OCI-LY7 (cell line): ENCODE measurements around the gene YIF1B. TPM values are rescaled to one million over a fixed set of nuclear protein-coding genes. Genes with fewer than 3 reads are reported as not detected.

Experiments used
- BruUV-seq: library from RNA; stranded (reverse); fragments of 400-500 nt; replicated peaks from 2 replicates; lab custom pipeline; 2021; lab: Mats Ljungman, UMichigan
- CTCF ChIA-PET: fragments of 300-600 bp; sonication (Branson Sonifier 250); formaldehyde crosslinking; loops from one replicate; lab custom pipeline; 2022; ENCODE audit warnings: antibody characterized with exemption; ENCODE audit not compliant: unreplicated experiment; lab: Charles Lee
- POLR2A ChIA-PET: fragments of 300-600 bp; sonication (Branson Sonifier 250); formaldehyde crosslinking; loops from one replicate; lab custom pipeline; 2022; ENCODE audit warnings: antibody characterized with exemption; lab: Charles Lee
- DNase-seq: peaks from one replicate; pipeline ENCODE4 v3.0.0-alpha.2; 2015; ENCODE audit warnings: low spot score
- H2AFZ ChIP-seq: fragments of 200-600 bp; sonication (generic), shearing (Covaris generic); 2 replicates; pipeline ENCODE4 v1.6.1; 2014; ENCODE audit warnings: mild to moderate bottlenecking, antibody characterized with exemption, low read length, moderate library complexity
- H3K27ac ChIP-seq: fragments of 200-600 bp; sonication (generic); 2 replicates; pipeline ENCODE4 v1.5.1; 2014; ENCODE audit warnings: mixed run types, low read depth, mild to moderate bottlenecking, moderate library complexity, low read length, inconsistent platforms; ENCODE audit not compliant: poor library complexity, severe bottlenecking
- H3K36me3 ChIP-seq: fragments of 200-600 bp; sonication (generic); 2 replicates; pipeline ENCODE4 v1.6.1; 2014; ENCODE audit warnings: mild to moderate bottlenecking, antibody characterized with exemption, low read length, moderate library complexity, mixed read lengths; ENCODE audit not compliant: insufficient read depth
- H3K4me1 ChIP-seq: fragments of 200-600 bp; sonication (generic); 2 replicates; pipeline ENCODE4 v1.5.1; 2014; ENCODE audit warnings: mild to moderate bottlenecking, low read length; ENCODE audit not compliant: insufficient read depth, poor library complexity, severe bottlenecking
- H3K4me2 ChIP-seq: fragments of 200-600 bp; sonication (generic); 2 replicates; pipeline ENCODE4 v1.6.1; 2014; ENCODE audit warnings: mild to moderate bottlenecking, low read length
- H3K4me3 ChIP-seq: fragments of 200-600 bp; sonication (generic); 2 replicates; pipeline ENCODE4 v1.5.1; 2014; ENCODE audit warnings: mild to moderate bottlenecking, low read depth, low read length; ENCODE audit not compliant: poor library complexity, severe bottlenecking
- H3K79me2 ChIP-seq: fragments of 200-600 bp; sonication (generic); 2 replicates; pipeline ENCODE4 v1.6.1; 2016; ENCODE audit warnings: low read depth, mild to moderate bottlenecking, low read length, moderate library complexity, mixed read lengths; ENCODE audit not compliant: insufficient read depth
- H3K9me2 ChIP-seq: fragments of 200-600 bp; sonication (generic); 2 replicates; pipeline ENCODE4 v1.6.1; 2016; ENCODE audit warnings: mild to moderate bottlenecking, low read length, mixed read lengths; ENCODE audit not compliant: insufficient read depth
- H3K9me3 ChIP-seq: fragments of 200-600 bp; sonication (generic); 2 replicates; pipeline ENCODE4 v1.6.1; 2014; ENCODE audit warnings: mild to moderate bottlenecking, mixed run types, low read length, mixed read lengths
- H4K20me1 ChIP-seq: fragments of 200-600 bp; sonication (generic); 2 replicates; pipeline ENCODE4 v1.6.1; 2014; ENCODE audit warnings: mild to moderate bottlenecking, antibody characterized with exemption, low read length, moderate library complexity, mixed read lengths; ENCODE audit not compliant: insufficient read depth
- EZH2phosphoT487 ChIP-seq: fragments of 200-600 bp; sonication (generic); IDR thresholded peaks from 2 replicates; pipeline ENCODE4 v1.6.1; 2018; ENCODE audit warnings: low read depth, borderline replicate concordance, mild to moderate bottlenecking, mixed run types, antibody characterized with exemption, low read length, moderate library complexity, mixed read lengths
- intact Hi-C: fragments of 100-400 bp; cut with micrococcal nuclease; formaldehyde crosslinking; loops from one replicate; pipeline ENCODE4 v1.10.0; 2022; ENCODE audit not compliant: unreplicated experiment
- total RNA-seq, 2 experiments: library from RNA; depleted of rRNA in 1 of 2; stranded (reverse); fragments of >200 nt in 1 of 2; shearing (Covaris generic) in 1 of 2; gene quantifications; 2 replicates each; pipeline ENCODE4 v1.2.3, GENCODE V29; 2014 to 2022
- TF ChIP-seq, protein P1 (sequence below): fragments of 200-600 bp; sonication (generic); conservative IDR thresholded peaks from 2 replicates; pipeline ENCODE4 v1.5.1; 2014; ENCODE audit warnings: mild to moderate bottlenecking, antibody characterized with exemption, low read length, moderate library complexity, mixed read lengths

Gene YIF1B
- total RNA-seq, 2 experiments from 2014 or later = 64.3 to 68.3 TPM

GRCh38 chr19:38326591-38326990 lies 10.8 kb upstream of the YIF1B start:
- H4K20me1 ChIP-seq = no peaks in the 10 kb centered on the region
- H3K4me2 ChIP-seq = no peak overlapping the region
- no peak overlapping the region for H2AFZ ChIP-seq
- H3K36me3 ChIP-seq = peaks cover 6% of the 10 kb centered on the region; the same call in 1 of the 2 replicates
- BruUV-seq = no TSS peak
- H3K9me2 ChIP-seq = no peaks in the 10 kb centered on the region
- CTCF ChIA-PET = no interaction called here
- H3K4me3 ChIP-seq = no peak overlapping the region
- no peak for DNase-seq
- intact Hi-C loops = no loop called here
- no peaks in the 10 kb centered on the region for H3K4me1 ChIP-seq
- no peak overlapping the region for H3K27ac ChIP-seq
- H3K9me3 ChIP-seq = no peaks in the 10 kb centered on the region
- POLR2A ChIA-PET = no interaction called here
- TF ChIP-seq EZH2phosphoT487 = no peak
- TF ChIP-seq, protein P1, sequence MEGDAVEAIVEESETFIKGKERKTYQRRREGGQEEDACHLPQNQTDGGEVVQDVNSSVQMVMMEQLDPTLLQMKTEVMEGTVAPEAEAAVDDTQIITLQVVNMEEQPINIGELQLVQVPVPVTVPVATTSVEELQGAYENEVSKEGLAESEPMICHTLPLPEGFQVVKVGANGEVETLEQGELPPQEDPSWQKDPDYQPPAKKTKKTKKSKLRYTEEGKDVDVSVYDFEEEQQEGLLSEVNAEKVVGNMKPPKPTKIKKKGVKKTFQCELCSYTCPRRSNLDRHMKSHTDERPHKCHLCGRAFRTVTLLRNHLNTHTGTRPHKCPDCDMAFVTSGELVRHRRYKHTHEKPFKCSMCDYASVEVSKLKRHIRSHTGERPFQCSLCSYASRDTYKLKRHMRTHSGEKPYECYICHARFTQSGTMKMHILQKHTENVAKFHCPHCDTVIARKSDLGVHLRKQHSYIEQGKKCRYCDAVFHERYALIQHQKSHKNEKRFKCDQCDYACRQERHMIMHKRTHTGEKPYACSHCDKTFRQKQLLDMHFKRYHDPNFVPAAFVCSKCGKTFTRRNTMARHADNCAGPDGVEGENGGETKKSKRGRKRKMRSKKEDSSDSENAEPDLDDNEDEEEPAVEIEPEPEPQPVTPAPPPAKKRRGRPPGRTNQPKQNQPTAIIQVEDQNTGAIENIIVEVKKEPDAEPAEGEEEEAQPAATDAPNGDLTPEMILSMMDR = no peak
- no peaks in the 10 kb centered on the region for H3K79me2 ChIP-seq

DNA sequence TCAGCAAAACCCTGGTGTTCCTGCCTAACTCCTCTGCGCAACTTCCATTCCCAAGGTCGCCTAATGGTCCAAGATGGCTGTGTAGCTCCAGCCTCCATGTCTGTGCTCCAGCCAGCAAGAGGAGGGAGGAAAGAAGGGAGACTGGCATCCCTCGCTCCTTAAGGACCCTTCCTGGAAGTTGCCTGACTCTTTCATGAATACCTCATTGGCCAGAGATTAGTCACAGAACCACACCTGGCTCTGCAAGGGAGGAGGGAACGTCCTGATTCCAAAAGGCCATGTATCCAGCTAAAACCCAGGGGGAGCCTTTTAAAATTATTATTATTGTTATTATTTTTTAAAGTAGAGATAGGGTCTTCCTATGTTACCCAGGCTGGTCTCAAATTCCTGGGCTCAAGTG lies 8.7 kb upstream of the YIF1B start:
- no peak overlapping the region for H3K4me3 ChIP-seq
- H3K9me2 ChIP-seq = no peaks in the 10 kb centered on the region
- H3K4me1 ChIP-seq = peaks cover under 1% of the 10 kb centered on the region
- H2AFZ ChIP-seq = no peak overlapping the region
- H3K4me2 ChIP-seq = no peak overlapping the region
- no peaks in the 10 kb centered on the region for H4K20me1 ChIP-seq
- peaks cover 6% of the 10 kb centered on the region; the same call in 1 of the 2 replicates for H3K36me3 ChIP-seq
- no TSS peak for BruUV-seq
- CTCF ChIA-PET = no interaction called here
- H3K79me2 ChIP-seq = no peaks in the 10 kb centered on the region
- no peak for DNase-seq
- H3K9me3 ChIP-seq = no peaks in the 10 kb centered on the region
- TF ChIP-seq, protein P1 = no peak
- TF ChIP-seq EZH2phosphoT487 = no peak
- POLR2A ChIA-PET = no interaction called here
- no peak overlapping the region for H3K27ac ChIP-seq
- intact Hi-C loops = no loop called here

DNA sequence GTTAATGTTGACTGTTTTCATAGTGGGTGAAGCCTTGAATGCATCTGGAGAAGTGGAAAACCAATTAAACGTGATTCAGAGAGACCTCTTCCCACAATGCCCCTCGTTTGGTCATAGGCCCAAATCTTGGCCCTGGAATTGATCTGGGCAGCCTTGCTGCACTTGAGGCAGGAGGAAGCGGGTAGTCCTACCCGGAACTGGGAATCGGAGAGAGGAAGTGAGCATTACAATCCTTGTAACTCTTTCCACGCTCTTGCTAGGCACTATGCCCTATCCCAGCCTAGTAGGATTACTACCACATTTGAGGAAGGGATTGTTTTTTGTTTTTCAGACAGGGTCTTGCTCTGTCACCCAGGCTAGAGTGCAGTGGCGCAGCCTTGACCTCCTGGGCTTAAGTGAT lies 7.5 kb upstream of the YIF1B start:
- ChIA-PET CTCF (no interaction called here), POLR2A (no interaction called here)
- H3K9me3 ChIP-seq = no peaks in the 10 kb centered on the region
- no peaks in the 10 kb centered on the region for H4K20me1 ChIP-seq
- no TSS peak for BruUV-seq
- no peak overlapping the region for H3K4me2 ChIP-seq
- no peaks in the 10 kb centered on the region for H3K79me2 ChIP-seq
- peaks cover 6% of the 10 kb centered on the region; the same call in 1 of the 2 replicates for H3K36me3 ChIP-seq
- H3K4me1 ChIP-seq = peaks cover 5% of the 10 kb centered on the region
- no peak for TF ChIP-seq EZH2phosphoT487
- H3K4me3 ChIP-seq = no peak overlapping the region
- DNase-seq = no peak
- H2AFZ ChIP-seq = no peak overlapping the region
- H3K27ac ChIP-seq = no peak overlapping the region
- intact Hi-C loops = no loop called here
- H3K9me2 ChIP-seq = no peaks in the 10 kb centered on the region
